Femur (tissue), 1 donor: ENCODE results near the gene CAPN2.
A peak's percentile ranks its signal among the peaks of the same experiment; 100 is the strongest.
"Not testable (repeated sequence)": the region's sequence is repeated elsewhere in the genome, so short reads cannot be mapped to it uniquely, and the experiment has no call there.

ENCODE experiments used
- DNase-seq: peaks from one replicate; pipeline ENCODE4 v3.0.0-alpha.2; 2017

CAPN2 gene

GRCh38 chr1:223739366-223740037 lies 27.2 kb downstream of the CAPN2 start:
- peak; percentile 80 for DNase-seq

GRCh38 chr1:223740038-223740736 lies 27.8 kb downstream of the CAPN2 start:
- DNase-seq: not testable (repeated sequence)

- no peak for DNase-seq
Measured at GRCh38 chr1:223741861-223742260, 29.5 kb downstream of the CAPN2 start.

- DNase-seq: no peak
Measured at GRCh38 chr1:223742856-223743517, 30.6 kb downstream of the CAPN2 start.

- DNase-seq: no peak
Measured at GRCh38 chr1:223745731-223746130, 33.4 kb downstream of the CAPN2 start.

GRCh38 chr1:223747838-223748335 lies 35.5 kb downstream of the CAPN2 start:
- DNase-seq: no peak

- DNase-seq: no peak
Measured at GRCh38 chr1:223748405-223748772, 36.0 kb downstream of the CAPN2 start.

GRCh38 chr1:223748773-223749733 lies 36.7 kb downstream of the CAPN2 start:
- peak; percentile 79 for DNase-seq

GRCh38 chr1:223750730-223751570 lies 38.6 kb downstream of the CAPN2 start:
- no peak for DNase-seq

- DNase-seq: no peak
Measured at GRCh38 chr1:223751696-223752095, 39.4 kb downstream of the CAPN2 start.

GRCh38 chr1:223752721-223753515 lies 40.6 kb downstream of the CAPN2 start:
- DNase-seq: no peak

- DNase-seq: no peak
Measured at GRCh38 chr1:223754681-223755431, 42.5 kb downstream of the CAPN2 start.

- no peak for DNase-seq
Measured at GRCh38 chr1:223755432-223755792, 43.1 kb downstream of the CAPN2 start.

GRCh38 chr1:223755992-223756775 lies 43.8 kb downstream of the CAPN2 start:
- no peak for DNase-seq

- no peak for DNase-seq
Measured at GRCh38 chr1:223756806-223757700, 44.7 kb downstream of the CAPN2 start.

- no peak for DNase-seq
Measured at GRCh38 chr1:223758734-223759133, 46.4 kb downstream of the CAPN2 start.

GRCh38 chr1:223759273-223759672 lies 46.9 kb downstream of the CAPN2 start:
- no peak for DNase-seq

GRCh38 chr1:223760833-223761232 lies 48.5 kb downstream of the CAPN2 start:
- no peak for DNase-seq
